Frontal cortex (tissue), 4 donors: ENCODE measurements around the gene RND2. TPM values are rescaled to one million over a fixed set of nuclear protein-coding genes. Genes with fewer than 3 reads are reported as not detected.

Experiments
- DNase-seq, 2 donors: peaks; one replicate each; pipeline ENCODE4 v3.0.0; 2012; ENCODE audit warnings: low spot score in 2 of 2
- FAIRE-seq: peaks from 2 replicates; lab custom pipeline; 2012; peaks lifted over from hg19 to GRCh38; lab: Jason Lieb, UNC
- total RNA-seq: library from RNA; depleted of rRNA; stranded (reverse); fragments of >200 nt; gene quantifications from one replicate; pipeline ENCODE4 v1.2.3, GENCODE V29; 2014
- donor health status: control.
- donor health status: control.
- donor health status: control.

The RND2 gene
- total RNA-seq, 1 donor from 2014 or later, result 4.5 TPM

DNA sequence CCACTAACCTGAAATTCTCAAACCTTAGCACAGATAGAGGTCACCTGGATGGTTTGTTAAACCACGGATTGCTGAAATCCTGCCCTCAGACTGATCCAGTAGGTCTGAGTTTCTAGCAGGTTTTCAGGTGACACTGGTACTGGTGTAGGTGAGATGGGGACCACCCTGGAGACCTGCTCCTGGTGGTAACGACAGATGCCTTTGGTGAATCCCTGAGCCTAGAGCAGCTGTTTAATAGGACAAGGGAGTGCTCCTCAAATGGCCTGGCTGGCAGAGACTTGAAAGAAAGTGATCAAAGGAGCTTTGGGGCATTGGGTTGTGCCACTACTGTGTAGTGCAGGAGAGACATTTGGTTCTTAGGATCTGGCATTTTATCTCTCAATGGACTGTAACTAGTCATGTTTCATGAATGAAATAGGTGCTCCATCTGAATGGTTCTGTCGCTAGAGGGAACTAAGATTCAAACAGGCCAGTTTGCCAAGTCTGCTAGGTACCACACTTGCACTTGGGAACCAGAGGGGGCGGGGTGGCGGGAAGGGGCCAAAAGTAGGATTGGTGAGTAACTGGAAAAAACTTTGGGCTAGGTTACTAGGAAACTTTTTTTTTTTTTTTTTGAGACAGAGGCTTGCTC lies 21.4 kb upstream of the RND2 start:
- FAIRE-seq (no peak), DNase-seq (no peak)

GRCh38 chr17:43006639-43007551 lies 18.1 kb upstream of the RND2 start, which contains the start of gene IFI35:
IFI35 (plus strand) TSS chr17:43006784; CDS start chr17:43006948, 164 bp downstream.
- no peak for FAIRE-seq
- DNase-seq, result peak in 1 of 2 donors; percentile 62

DNA sequence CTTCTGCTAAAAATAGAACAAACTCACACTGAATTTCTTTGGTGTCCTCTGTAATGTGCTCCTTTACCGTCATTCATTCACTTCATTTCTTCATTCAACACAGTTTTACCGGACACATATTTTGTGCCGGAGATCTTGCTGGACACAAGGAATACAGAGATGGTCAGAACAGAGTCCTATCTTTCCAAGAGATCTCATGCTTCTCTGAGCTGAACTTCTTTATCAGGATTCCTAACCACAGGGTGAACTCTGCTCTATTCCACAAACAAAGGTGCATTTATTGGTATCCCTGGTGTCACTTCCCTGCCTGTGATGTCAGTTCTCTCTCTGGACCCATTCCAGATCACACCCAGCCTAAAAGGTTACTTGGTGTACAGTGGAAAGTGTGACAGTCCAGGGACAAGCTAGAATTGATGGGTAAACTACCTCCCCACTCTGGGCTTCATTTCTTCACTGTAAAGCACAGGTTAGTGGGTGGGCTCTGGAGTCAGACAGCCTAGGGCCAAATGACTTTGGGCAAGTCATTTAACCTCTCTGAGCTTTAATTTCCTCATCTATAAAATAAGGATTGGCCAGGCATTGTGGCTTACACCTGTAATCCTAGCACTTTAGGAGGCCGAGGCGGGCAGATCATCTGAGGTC lies 14.2 kb upstream of the RND2 start:
- FAIRE-seq, result no peak
- DNase-seq, result no peak

GRCh38 chr17:43011728-43012472 lies 13.1 kb upstream of the RND2 start:
- no peak for DNase-seq
- FAIRE-seq, result no peak

GRCh38 chr17:43013296-43013695 lies 11.7 kb upstream of the RND2 start:
- FAIRE-seq, result no peak
- no peak for DNase-seq

GRCh38 chr17:43014020-43014648 lies 10.9 kb upstream of the RND2 start:
- FAIRE-seq (no peak), DNase-seq (no peak)

DNA sequence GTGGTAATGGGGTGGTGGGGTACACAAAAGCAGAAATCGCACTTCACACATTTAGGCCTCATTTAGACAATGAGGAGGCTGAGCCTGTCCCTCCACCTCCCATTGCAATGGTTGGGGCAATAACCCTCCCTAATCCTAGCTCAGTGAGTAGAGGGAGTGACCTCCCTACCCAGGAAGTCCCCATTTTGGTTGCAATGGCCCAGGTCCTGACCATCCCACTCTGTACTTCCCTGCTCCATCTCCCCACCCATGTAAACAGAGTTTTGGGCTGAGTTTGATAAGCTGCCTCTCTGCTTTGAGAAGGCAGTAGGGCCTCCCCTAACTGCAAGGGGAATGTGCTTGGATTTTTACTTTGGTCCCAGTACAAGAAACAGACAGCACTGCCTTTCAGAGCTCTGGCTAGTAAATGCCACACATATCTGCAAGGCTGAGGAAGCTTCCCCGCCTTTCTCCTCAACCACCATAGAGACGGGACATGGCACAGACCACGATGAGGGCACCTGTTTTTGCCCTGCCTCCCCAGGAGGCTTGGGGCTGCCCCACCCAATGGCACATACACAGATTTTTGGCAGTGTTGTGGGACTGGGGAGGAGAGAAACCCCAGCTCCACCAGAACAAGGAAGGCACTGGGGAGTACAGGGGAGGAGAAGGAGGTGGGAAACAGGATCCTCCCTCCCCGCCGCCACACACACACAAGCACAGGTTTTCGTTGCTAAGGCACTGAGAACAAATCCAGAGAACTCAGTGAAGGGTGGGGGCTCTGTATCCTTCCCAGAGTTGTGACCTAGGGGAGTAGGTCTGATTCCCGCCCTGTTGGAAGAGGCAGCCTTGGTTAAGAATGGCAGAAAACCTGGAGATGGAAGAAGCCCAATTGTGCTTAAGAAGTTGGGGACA lies 10.1 kb upstream of the RND2 start:
- DNase-seq, result no peak
- no peak for FAIRE-seq

DNA sequence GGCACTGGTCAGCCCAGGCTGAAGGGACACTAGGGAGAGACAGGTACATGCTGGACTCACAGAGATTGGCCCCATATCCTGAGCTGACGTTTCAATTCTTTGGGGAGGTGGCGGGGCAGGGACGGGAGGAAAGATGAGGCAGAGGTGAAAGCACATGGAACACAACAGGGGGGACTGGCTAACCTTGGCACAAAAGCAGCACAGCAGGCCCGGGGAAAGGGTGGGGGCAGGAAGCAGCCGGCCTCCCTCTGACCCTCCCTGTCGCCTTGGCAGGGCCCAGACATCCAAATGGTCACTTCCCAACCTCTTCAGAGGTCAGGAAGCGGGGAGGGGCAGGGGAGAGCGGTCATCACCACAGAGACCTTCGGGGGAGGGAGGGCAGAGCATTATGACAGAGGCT lies 9.5 kb upstream of the RND2 start:
- FAIRE-seq (no peak), DNase-seq (peak in 1 of 2 donors; percentile 53)

DNA sequence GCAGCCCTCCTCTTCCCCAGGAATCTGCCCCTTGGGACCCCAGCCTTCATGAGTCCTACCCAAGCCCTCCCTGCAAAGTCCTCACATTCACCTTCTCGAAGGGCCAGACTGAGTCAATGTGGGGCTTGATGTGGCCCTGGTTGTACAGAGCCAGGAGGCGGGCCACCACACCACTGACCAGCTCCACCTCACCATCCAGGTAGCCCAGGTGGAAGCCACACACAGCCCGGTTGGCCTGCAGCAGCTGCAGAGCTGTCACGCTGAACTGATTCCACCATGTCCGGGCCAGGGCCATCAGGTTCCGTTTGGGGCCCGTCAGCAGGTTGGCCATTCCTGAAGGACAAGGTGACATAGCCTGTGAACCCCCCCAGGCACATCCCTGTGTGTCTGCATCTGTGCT lies 8.8 kb upstream of the RND2 start:
- no peak for DNase-seq
- FAIRE-seq, result no peak

DNA sequence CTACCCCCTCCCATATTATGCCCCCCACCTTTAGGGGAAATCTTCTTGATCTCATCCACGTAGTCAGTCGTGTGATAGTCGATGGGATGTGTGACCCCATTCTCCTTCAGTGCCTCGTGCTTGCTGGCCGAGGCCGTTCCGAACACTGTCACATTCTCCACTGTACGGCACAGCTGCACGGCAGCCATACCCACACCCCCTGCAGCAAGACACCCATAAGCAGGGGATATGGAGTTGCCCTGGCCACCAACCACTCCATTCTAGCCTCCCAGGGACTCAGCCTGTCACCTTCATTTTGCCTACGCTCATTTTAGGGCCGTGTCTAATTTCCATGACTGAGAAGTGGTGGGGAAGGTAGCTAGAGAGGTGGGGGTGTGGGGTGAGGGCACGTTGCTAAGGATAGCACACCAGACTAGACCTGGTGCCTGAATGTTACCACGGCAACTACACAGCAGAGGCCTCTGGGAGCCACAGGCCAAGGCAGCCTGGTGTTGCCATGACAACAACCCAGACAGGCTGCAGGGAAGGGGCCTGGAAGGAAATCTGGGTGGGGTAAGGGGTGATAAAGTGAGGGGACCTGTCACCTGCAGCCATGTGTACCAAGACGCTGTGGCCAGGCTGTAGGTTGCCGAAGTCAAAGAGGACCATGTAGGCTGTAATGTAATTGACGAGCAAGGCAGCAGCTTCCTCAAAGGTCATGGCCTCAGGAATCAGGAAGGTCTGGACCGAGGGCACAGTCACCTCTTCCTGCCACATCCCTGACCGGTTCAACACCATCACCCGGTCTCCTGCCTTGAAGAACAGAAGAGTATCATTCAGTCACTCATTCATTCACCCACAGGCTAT lies 6.8 kb upstream of the RND2 start:
- FAIRE-seq (no peak), DNase-seq (no peak)

DNA sequence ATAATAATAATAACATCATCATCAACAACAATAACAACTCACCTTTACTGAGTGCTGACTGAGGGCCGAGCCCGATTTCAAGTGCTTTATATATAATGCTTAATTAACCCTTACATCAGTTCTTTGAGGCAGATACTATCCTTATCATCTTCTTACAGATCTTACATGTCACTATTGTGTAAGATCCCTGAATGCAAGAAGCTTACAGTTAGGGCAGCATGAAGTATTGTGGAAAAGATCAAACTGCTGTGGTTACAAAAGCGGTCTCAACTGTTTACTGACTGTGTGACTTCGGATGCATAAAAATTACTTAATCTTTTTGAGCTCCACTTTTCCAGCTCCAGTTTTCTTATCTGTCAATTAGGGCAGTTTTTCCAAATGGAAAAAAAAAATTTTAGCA lies 6.1 kb upstream of the RND2 start:
- FAIRE-seq, result no peak
- DNase-seq, result no peak

GRCh38 chr17:43019418-43019817 lies 5.6 kb upstream of the RND2 start:
- no peak for DNase-seq
- no peak for FAIRE-seq

DNA sequence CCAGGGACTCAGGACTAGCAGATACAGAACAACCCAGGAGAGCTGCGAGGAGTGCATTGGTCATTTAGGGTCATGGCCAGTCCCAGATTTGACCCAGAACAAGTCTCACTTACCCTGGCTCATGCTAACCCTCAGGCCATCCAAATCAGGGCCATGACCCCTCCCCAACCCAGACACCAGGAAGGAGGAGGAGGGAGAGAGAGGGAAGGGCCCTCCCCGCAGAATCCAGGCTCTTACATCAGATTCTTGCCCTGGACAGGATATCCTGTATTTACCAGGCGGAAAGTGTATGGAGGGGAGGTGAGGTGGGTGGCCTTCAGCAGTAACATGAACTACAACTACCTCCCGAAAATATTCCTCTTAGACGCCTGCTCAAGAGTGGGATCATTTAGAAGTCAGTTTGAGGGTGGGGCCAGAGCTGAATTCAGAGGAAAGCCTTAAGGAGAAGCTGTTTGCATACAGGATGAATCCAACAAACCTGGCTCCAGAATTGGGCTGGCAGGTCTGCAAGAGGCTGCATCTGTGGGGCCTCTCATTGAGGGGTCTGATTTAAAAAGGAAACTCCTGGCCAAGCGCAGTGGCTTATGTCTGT lies 4.9 kb upstream of the RND2 start:
- FAIRE-seq (no peak), DNase-seq (no peak)

DNA sequence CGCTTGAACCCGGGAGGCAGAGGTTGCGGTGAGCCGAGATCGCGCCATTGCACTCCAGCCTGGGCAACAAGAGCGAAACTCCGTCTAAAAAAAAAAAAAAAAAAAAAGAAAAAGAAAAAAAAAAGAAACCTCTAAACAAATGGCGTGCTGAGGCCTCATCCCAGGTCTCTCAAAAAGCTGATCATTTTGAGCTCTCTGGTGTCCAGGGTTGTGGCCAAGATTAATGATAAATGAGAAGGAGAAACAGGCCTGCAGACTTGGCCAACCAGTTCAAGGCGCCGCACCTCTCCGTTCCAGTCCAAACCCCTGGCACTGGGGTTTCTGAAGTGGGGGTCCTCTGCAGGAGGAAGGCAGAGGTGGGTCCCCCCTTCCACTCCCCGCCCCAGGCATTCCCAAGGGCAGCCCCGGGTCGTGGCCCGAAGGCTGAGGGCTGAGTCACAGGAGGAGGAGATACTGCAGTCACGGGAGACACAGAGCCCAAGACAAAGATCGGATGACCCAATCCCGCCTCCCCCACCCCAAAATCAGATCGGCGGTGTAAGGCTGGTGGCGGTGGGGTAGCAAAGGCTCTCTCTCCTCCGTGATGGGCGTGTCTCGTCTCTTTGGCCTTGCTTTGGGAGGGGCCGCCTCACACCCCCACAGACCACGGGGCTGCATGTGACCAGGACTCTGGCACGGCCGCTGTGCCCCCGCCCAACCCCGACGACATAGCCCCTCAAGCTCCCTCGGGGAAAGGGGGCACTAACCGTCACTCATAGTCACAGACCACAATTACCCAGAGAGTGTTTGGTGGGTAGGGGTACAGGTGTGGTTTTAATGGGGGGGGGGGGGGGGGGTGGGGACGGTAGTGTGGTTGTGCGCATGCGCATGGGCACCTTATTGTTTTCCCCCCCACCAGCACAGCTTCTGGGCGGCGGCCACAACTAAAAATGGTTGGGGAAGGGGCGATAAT lies 4.0 kb upstream of the RND2 start:
- DNase-seq, result peak; percentile 64 to 68
- no peak for FAIRE-seq

DNA sequence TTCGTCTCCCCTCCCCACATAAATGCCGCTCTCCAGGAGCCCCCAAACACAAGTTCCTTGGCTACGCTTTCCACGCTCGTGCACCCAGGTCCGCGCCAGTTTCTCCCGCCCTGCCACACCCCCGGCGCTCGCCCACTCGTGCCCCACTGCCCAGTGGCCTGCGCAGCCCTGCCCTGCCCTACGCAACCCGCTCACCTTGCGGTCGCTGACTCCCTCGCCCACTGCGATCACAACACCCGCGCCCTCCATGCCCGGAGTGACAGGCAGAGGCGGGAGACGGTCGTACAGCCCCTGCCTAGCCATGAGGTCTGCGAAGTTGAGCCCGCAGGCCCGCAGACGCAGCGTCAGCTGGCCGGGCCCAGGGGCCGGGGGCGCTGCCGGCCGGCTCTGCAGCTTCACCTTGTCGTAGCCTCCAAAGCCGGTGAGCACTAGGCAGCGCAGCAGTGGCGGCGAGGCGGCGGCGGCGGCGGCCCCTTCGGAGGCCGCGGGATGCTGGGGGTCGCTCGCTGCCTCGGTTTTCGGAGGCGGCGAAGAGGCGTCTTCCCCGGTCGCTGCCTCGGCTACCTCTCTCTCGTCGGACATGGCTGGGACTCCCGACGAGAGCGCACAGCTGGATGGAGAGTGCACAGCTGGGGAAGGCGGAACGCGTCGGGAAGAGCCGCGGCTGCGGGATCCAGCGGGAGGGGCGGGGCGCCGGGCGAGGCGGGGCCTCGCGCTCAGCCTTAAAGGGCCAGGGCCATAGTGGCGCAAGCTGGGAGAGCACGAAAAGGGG lies 3.1 kb upstream of the RND2 start, which contains the start of gene VAT1:
Gene VAT1 (minus strand): TSS at position 645 of the 772 bp plus-strand sequence. CDS start 63 bp downstream, at position 582.
- FAIRE-seq (no peak), DNase-seq (peak; percentile 85 to 87)
